Erythroblast (primary cell): Measurements from ENCODE around the gene CCR9.

Experiments used
- GATA1 ChIP-seq: IDR thresholded peaks from 2 replicates; pipeline ENCODE4 v1.6.1; 2011; ENCODE audit warnings: low read depth, mild to moderate bottlenecking, control low read depth, low read length, moderate library complexity
- POLR2A ChIP-seq: IDR thresholded peaks from 2 replicates; pipeline ENCODE4 v1.6.1; 2011; ENCODE audit warnings: mild to moderate bottlenecking, low read length

DNA sequence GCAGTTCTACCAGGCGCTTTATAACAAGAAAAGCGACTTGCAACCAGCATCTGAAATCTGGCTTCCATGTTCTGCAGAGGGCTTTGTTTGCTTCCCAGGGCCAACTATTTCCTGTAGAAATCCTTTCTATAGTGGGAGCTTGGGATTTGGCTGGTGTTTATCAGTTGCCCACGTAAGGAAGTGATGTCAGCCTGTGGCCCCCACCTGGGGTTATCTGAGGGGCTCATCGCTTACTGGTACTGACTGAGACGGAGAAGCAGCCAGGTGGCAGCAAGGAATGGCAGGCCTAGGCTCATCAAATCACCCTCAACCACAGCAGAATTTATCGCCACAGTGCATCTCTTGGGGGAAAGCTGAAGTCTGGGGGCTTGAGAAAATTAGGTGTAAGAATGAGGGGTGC, 14.6 kb upstream of the CCR9 start:
- no peak for TF ChIP-seq POLR2A
- TF ChIP-seq GATA1: no peak
